GM18870 (cell line): ENCODE measurements around the gene HTT-AS.

Experiments
- ATAC-seq: cut with Tn5 transposase; IDR thresholded peaks from one replicate; pipeline ENCODE4 v1.9.1; 2021; ENCODE audit warnings: moderate library complexity; ENCODE audit not compliant: unreplicated experiment

The HTT-AS gene

DNA sequence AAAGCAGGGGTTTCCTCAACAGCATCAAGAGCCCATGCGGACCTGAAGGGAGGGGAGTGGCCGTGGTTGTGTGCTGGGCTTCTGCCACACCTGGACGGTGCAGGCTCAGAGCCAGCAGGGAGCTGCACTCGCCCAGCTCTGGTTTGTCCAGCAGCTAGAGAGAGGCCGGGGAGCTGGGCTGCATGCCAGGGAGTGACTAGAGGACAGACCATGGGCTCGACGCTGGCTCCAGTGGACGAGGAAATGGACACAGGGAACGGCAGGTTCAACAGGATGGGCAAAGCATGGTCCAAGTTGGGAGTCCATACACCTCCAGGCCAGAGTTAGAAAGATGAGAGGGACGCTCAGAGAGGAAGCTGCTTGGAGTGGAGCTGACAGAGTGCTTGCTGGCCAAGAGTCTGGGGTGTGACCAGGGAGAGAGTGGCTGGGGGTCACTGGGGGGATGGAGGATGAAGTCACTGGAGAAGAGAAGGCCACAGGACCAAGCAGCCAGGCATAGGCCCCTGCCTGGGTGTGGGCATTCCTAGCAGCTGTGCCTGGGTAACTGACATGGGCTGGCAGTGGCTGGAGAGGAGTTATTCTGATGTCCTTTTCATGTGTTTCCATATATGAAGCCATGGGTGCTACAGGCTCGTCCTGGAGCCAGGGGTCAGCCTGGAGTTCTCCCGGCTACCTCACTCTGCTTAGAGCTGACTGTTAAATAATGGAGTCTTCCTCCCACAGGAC, 42.8 kb downstream of the HTT-AS start:
- ATAC-seq: no peak

- no peak for ATAC-seq
Measured at GRCh38 chr4:3030566-3031356, 43.6 kb downstream of the HTT-AS start.

GRCh38 chr4:3029464-3029863, 44.9 kb downstream of the HTT-AS start:
- ATAC-seq: no peak

GRCh38 chr4:3026540-3026939, 47.8 kb downstream of the HTT-AS start:
- ATAC-seq: no peak

GRCh38 chr4:3025881-3026280, 48.5 kb downstream of the HTT-AS start:
- no peak for ATAC-seq

- no peak for ATAC-seq
Measured at GRCh38 chr4:3022651-3023050, 51.7 kb downstream of the HTT-AS start.

DNA sequence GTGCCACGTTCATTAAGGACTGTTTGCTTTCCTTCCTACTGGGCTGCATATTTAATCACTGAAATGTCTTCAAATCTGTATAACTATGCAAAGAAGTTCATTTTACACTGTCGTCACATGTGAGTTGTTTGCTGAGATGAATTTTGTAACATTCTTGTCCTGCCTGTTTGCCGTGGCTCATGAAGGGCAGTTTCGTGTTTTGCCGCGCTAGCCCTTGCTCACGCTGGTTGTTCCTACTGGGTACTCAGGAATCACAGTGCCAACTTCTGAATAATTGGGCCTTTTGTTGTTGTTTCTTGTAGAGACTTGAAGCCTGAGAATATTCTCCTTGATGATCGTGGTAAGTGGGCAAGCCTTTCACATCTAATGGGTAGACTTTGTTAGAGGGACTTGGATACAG, 52.2 kb downstream of the HTT-AS start:
- no peak for ATAC-seq

DNA sequence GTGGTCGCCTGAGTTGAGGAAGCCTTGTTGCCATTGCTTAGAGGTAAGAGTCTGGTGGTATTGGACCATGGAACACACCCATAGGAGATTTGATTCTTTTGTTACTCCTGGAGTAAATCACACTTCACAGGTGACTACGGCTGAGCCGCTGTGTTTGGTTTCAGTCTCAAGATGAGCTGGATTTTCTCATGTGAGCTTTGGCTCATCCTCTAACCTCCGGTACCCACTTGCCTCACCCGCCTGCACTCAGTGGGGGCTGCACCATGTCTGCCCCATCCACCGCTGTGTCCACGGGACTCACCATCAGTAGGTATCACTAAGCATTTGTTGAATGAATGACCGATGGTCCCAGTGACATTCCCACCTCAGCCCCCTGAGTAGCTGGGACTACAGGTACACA, 52.7 kb downstream of the HTT-AS start:
- no peak for ATAC-seq

DNA sequence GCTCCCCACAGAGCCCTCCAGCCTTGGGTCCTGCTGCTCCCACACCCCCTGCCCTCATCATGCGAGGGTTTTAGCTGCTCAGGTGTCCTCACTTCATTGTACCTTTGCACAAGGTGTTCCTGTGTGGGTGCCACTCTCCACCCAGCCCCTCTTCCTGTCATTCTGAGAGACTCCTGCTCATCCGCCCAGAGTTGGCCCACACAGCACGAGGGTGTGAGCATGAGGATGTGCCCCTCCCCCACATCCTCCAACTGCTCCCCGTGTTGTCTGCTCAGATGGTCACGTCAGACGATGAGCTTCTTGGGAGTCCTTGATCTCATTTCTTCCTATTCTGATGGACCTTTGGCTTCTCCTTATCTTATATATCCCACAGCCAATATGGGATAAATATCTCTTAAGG, 53.2 kb downstream of the HTT-AS start:
- ATAC-seq: no peak

DNA sequence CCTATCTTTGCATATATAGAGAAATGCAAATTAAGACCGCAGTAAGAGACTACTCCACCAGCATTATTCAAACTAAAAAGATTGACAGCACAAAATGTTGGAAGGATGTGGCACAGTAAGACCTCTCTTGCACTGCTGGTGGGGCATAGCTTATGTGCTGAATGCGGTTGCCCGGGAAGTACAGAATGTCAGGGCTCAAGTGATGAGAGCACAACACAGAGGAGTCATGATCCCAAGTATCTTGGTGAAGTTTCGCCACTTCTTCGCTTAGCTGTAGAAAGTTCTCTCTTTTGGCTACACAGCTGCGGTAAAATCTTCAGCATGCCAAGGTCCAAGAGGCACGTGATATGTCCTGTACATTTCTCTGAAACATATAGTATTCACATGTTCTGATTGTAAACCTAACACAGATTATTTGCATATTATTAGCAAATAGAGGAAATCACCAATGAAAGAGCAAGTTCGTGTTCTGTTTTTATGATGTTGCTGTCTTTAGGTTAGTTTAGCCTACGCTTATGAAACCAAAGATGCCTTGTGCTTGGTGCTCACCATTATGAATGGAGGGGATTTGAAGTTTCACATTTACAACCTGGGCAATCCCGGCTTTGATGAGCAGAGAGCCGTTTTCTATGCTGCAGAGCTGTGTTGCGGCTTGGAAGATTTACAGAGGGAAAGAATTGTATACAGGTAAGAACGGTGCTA, 55.0 kb downstream of the HTT-AS start:
- no peak for ATAC-seq

- no peak for ATAC-seq
Measured at GRCh38 chr4:3017504-3017903, 56.8 kb downstream of the HTT-AS start.

DNA sequence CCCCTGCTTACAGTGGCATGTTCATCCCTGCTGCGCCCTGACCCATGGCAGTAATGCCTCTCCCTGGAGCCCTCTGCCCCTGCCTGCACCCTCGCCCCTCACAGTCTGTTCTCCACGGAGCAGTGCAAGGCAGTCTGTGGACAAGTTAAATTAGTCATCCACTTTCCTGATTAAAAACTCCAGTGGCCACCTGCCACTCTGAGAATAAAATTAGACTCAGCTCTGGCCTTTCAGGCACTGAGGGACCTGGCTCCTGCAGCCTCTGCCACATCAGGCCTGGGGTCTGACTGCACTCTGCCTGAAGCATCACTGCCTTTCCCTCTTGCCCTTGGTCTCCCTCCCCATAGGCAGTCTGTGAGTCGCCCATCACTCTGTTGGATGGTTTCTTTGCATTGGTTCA, 57.4 kb downstream of the HTT-AS start:
- ATAC-seq: no peak

DNA sequence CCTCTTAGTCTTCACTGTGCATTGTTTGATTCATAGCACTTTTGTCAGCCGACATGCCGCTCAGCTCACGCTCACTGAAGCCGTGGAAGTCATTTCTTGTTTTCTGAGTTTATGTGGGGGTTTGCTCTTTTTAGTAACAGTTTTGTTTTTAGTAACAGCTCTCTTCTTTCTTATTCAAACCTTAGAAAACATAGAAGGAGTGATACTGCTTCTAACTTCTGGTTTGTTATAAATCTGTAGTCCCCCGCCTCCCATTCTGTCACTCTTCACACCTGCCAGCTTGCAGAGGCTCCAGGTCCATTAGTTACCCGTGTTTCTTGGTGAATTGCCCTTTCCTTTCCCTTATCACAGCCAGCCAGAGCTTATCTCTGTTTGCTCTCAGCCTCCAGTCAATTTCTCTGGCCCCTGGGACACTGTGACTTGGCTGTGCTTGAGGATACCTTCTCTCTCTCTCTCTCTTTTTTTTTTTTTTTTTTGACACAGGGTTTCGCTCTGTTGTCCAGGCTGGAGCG, 60.4 kb downstream of the HTT-AS start:
- no peak for ATAC-seq
